Epithelial cell of proximal tubule (primary cell): Measurements from ENCODE around the gene FUT7. TPM values are rescaled to one million over a fixed set of nuclear protein-coding genes. Genes with fewer than 3 reads are reported as not detected.

Experiments
- DNase-seq: peaks from one replicate; pipeline ENCODE4 v3.0.0-alpha.2; 2011; ENCODE audit warnings: low read depth
- H3K4me3 ChIP-seq: 2 replicates; pipeline ENCODE4 v1.5.1; 2011; ENCODE audit warnings: low read depth, mild to moderate bottlenecking, low read length
- CTCF ChIP-seq: conservative IDR thresholded peaks from 2 replicates; pipeline ENCODE4 v1.5.1; 2012; ENCODE audit warnings: low read depth, mild to moderate bottlenecking, low read length
- total RNA-seq: library from RNA; depleted of rRNA; stranded (reverse); fragments of >200 nt; gene quantifications from 2 replicates; pipeline ENCODE4 v1.2.3, GENCODE V29; 2015

Gene FUT7
- total RNA-seq, 1 donor from 2014 or later = not detected

GRCh38 chr9:137011156-137011555 lies 20.7 kb downstream of the FUT7 start:
- no peak for TF ChIP-seq CTCF
- no peak overlapping the region for H3K4me3 ChIP-seq
- DNase-seq = no peak

DNA sequence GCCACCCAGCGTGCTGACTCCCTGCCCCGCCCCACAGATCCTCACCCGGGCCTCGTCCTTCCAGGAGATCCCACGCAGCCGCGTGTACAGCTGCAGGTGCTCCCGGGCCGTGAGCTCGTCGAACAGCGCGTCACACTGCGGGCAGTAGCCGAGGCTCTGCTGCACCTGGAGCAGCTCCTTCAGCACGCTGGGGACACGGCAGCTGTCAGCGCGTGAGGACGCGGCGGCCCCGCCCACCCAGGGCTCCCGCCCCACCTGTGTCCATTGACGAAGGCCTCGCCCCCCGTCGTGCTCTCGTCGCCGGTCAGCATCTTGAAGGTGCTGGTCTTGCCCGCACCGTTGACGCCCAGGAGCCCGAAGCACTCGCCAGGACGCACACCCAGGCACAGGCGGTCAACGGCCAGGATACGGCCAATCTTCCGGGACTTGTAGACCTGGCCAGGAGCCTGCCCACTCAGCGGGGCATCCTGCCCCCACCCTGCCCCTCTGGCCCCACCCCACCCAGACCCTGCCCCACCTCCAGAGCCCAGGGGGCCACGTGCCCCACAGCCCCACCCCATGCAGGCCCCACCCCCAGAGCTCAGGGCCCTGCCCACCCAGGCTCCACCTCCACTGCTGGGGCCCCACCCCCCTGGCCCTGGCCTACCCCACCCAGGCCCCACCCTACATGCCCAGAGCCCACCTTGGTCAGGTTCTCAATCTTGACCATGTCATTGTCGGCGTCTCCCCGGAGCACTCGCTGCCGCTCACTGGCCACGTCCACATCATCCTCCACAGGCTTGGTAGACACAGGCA lies 21.8 kb downstream of the FUT7 start:
- DNase-seq = no peak
- no peak overlapping the region for H3K4me3 ChIP-seq
- TF ChIP-seq CTCF = no peak

GRCh38 chr9:137009217-137009616 lies 22.7 kb downstream of the FUT7 start:
- H3K4me3 ChIP-seq = no peak overlapping the region
- no peak for DNase-seq
- no peak for TF ChIP-seq CTCF

GRCh38 chr9:137008312-137008711 lies 23.6 kb downstream of the FUT7 start:
- TF ChIP-seq CTCF = no peak
- H3K4me3 ChIP-seq = no peak overlapping the region
- DNase-seq = no peak

- H3K4me3 ChIP-seq = no peak overlapping the region
- no peak for TF ChIP-seq CTCF
- no peak for DNase-seq
Measured at GRCh38 chr9:137007816-137008270, 24.0 kb downstream of the FUT7 start.

DNA sequence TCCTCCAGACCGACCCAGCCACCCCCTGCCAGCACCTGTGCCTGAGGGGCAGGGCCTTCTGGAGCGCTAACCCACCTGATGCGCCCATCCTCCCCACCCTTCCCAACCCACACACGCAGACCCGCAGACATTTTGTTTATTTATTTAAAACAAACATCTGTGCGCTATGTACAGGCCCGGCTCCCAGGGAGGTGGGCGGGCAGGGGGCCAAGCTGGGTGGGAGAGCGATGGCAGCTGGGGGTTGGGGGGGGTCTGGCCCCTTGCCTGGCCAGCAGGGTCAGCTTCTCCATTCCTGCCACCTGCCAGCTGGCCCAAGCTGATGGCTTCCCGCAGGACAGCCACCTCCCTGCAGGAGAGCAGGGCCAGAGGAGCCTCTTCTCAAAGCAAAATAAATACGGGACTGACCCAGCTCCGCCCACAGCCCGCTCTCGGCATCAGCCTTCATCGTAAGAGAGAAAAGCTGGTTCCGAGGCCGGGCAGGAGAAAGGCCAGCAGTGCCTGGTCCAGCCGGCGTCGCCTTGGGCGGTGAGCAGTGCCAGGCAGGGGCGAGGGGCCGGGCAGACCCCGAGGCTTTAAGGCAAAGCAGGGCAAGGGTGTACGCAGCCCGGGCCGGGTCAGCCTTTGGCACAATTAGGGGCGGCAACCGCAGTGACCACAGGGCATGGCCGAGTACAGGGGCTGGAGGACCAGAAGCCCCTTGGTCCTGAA lies 24.6 kb downstream of the FUT7 start:
- no peak for DNase-seq
- TF ChIP-seq CTCF = no peak
- H3K4me3 ChIP-seq = no peak overlapping the region
